ENCODE measurements around the gene IER3.
"Not testable (repeated sequence)": the region's sequence is repeated elsewhere in the genome, so short reads cannot be mapped to it uniquely, and the experiment has no call there.

IER3 gene

DNA sequence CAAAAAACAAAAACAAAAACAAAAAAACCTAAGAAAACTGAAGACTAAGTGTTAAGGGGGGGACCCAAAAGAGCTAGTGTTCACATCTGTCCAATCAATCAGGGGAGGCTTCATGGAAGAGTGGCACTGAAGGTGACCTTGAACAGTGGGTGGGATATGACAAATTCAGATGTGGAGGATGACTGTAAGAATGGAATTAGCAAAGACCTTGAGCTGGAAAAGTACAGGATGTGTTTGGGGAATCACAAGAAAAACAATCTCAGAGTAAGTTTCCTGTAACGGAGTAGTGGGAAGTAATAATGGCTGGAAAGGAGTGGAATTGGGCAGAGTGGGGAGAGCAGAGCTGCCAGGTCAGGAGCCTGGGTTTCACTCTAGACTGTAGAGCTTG, 2.9 kb upstream of the IER3 start:
- DNase-seq: no peak

DNA sequence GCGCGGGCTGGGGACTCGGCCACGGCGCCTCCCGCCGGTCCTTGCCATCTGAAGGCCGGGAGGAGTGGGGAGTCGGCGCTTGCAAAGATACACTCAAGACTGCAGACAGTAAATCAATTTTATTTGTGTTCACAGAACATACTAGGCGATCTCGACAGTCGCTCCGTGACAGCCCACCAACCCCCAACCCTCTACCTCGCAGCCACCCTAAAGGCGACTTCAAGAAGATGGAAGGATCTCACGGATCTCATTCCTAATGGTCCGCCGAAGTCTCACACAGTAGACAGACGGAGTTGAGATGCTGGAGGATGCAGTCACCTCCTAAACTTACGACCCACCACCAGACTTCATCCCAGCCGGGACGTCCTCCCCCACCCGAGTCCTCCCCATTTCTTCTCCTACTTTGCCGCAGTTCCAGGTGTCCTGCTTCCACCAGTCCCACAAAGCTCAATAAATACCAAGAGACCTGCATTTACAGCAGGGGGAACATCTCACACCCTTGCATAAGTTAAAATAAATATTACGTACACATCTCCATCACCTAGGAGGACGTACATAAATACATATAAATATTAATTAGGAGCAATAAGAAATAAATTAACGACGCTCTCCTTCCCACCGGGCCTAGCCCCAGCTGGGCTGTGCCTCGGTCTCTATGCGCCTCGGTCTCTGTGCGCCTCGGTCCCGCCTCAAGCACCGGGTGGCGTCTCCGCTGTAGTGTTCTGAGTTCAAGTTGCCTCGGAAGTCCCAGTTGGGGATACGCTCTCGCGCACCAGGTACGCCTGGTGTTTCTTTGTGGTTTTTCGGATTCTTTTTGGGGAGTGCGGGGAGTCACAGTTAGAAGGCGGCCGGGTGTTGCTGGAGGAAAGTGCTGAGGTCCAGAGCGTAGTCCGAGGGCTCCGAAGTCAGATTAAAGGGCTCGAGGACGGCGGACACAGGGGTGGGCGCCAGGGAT, 971 bp downstream of the IER3 start:
- peak; percentile 58 for DNase-seq

DNA sequence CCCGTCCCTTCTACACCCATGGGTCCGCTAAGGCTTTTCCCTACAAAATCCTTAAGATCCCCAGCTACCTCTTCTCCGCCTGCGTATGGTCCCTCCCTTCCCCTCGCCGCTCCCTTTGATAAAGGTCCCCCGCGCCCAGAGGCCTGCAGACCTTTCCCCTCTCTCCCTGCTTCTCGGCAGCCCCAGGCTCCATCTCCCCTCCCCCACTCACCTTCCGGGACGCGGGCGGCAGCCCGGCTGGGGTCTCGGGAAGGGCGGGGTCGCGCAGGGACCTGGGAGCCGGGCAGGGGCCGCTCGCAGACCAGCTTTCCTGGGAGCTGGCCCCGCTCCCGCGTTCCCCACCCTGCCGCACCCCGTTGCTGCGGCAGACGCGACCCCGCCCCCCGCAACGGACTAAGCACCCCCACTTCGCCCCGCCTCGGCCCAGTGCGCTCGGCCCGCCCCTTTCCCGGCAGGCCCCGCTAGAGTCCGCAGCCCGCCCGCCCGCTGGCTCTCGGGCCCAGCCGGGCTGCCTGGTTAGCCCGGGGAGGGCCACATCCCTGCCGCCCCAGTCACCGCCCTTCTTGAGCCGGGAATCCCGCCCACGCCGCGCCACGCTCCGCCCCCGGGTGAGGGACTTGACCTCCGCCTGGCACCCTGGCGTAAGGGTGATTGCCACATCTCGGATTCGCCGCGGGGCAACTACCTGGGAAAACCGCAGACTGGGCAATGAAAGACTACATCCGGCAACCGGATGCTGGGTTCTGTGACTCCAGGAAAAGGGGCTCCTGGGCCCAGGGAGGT, 1.8 kb downstream of the IER3 start, which contains the start of gene FLOT1:
TSS of gene FLOT1 (minus strand) at position 372 of the 783 bp plus-strand sequence. CDS start 498 bp downstream, outside the sequence.
- peak; percentile 88 for DNase-seq

DNA sequence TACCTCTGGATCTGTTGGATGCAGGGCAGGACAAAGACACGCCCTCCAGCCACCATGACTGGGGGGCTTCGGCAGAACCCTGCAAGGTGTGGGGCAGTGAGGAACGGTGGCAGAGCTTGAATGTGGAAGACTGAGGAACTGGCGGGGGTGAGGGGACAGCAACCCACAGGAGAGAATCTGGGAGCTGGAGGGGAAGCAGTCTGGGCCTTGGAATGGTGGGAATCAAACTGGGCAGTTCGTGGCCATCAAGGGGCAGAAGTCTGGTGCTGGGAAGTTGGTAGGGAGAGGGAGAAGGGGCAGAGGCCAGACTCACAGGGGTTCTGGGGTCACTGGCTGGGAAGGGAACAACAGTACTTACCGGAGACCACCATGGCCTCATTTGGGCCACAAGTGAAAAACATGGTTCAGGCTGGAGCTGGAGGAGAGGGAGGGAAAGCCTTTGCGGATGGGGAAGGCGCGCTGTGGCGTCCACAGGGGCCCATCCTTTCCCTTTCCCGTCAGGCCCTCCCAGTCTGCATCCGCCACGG, 2.5 kb downstream of the IER3 start:
- no peak for DNase-seq

DNA sequence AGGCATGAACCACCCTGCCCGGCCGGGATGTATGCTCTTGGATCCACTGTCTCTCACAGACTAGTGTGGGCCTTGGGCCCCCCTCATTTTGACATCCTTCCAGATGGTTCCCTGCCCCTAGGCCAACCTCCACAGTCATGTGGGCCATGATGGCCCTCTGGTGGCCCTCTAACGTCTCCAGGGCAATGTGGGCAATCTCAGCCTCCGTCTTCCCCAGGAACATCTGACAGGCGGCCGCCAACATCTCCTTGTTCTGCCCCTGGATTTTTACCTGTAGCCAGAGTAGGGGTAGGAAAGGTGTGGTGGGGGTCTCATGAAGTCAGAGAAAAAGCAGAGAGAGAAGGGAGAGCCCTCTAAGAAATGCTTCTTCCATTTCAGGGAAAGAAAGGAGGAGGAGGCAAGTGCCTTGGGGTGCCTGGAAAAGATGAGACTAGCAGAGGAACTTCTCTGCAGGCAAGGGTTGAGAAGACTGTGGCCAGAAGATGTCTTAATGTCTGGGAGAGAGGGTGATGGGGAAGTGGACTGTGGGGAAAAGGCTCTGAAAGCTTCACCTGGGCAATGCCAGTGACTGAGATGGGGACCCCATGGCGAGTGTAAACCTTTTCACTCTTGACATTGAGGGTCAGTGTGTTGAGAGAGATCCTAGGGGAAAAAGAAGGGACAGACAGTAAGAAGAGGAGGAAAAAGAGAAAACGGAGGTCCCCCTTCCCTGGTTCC, 3.1 kb downstream of the IER3 start:
- DNase-seq: no peak

DNA sequence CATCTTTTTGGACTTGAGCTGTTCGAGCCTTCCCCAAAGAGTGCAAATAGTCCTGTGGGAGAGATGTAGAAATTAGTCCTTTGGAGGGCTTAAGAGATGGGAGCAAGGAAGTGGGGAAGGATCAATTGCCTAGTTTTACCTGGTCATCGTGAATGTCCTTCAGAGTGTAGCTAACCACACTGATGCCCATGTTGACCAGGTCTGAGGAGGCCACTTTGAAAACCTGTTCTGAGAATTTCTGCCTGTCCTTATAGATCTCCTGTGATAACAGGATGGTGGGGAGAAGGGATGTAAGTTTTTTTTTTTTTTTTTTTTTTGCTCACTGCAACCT, 3.8 kb downstream of the IER3 start:
- DNase-seq: no peak

DNA sequence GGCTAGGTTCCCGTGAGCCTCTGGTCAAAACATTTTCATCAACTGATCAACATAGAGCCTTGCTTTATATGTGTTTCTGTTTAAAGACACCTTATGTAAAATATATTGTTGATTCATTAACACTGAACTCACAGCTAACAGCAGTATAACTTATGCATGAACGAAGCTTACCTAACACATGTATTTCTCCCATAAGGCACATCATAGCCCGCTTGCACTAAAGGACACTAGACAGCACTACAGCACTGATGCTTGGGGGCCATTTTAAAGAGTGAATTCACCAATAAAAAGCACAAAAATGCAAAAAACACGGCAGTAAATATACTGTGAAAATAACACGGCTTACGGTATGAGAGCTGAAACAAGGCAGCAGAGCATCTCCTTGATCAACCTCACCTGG, 5.8 kb downstream of the IER3 start:
- no peak for DNase-seq

DNA sequence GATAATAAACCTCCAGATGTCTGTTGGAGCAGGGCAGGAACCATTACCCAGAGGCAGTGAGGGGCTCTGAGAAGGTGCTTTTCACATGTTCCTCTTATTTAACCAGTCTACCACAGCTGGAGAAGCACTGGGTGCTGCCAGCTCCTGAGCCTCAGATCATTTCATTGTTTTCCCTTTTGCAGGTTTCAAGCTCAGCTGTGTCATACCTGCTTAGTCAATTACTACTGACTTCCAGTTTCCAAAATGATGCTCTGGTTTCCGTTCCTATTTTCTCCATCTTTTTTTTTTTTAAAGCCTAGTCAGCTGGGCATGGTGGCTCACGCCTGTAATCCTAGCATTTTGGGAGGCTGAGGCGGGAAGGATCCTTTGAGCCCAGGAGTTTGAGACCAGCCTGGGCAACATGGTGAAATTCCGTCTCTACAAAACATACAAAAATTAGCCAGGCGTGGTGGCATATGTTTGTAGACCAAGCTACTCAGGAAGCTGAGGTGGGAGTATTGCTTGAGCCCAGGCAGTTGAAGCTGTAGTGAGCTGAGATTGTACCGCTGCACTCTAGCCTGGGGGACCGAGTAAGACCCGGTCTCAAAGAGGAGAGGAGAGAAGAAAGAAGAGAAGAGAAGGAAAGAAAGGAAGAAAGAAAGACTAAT, 8.6 kb downstream of the IER3 start:
- no peak for DNase-seq

DNA sequence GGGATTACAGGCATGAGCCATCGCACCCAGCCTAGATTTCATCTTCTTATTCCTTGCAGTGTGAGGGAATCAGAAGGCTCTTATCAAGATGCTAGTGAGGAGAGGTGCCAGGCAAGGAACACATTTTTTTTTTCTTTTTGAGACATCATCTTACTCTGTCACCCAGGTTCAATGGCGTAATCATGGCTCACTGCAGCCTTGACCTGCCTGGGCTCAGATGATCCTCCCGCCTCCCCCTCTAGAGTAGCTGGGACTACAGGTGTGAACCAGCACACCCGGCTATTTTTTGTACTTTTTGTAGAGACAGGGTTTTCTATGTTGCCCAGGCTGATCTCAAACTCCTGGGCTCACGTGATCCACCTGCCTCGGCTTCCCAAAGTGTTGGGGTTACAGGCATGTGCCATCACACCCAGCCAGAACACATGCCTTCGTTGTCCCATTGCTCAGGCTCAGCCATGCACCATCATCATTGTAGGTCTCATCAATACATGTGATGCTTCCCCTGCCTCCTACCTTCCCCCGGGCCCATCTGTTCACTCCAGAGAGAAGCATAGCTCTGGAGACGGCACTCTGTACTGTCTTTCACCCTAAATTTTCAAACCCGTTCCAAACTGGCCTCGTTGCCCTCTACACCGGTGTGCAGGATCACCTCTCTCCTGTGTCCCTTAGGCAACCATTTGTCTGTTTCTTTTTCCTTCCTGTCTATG, 12.0 kb downstream of the IER3 start:
- DNase-seq: no peak

DNA sequence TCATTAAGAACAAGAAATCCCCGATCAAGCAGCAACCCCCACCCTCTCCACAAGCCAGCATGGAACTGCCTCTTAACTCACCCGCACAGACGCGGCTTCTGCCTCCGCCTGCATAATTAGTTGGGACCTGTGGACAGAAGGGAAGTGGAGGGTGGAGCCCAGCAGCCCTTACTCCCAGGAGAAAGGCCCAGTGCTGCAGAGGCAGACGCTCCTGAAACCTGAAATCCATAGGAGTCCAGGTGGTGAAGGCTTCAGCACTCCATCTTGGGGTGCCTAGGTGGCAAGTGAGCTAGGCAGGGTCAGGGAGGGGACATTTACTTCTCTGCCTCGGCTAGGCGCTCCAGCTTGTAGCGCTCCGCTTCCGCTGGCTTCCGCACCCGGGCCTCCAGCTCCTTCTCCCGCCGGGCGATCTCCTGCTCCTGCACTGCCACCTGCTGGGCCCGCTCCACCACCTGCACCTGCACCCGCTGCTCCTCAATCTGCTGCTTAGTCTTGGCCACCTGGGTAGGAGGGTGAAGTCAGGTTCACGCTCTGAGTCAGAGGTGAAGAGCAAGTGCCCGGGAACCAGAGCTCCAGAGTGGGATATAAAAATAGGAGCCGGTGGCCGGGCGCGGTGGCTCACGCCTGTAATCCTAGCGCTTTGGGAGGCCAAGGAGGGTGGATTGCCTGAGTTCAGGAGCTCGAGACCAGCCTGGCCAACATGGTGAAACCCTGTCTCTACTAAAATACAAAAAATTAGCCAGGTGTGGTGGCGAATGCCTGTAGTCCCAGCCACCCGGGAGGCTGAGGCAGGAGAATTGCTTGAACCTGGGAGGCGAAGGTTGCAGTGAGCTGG, 13.5 kb downstream of the IER3 start:
- DNase-seq: peak; percentile 93

DNA sequence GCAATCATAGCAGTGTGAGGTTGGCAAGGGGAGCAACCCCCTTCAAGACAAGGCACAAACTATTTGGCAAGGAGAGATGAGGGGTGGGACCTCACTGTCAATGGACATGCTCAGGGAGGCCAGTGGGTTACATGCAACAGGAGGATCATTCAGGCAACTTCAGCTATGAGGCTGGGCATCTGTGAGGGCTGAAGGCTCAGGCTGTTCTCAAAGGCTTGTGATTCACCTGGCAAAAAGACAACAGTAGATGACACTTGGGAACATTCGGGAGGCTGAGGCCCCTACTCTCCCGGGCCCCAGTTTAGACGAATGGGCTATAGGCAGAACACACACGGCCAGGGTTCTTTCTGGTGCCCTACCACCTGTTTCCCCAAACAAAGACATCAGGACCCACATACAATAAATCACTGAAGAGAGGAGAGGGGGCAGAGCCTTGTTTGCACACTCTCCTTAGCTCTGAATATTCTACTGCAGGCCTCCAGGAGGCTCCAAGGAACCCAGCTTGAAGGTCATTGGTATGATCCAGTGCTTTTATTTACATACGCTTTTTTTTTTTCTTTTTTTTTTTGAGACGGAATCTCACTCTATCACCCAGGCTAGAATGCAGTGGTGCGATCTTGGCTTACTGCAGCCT, 16.3 kb downstream of the IER3 start:
- no peak for DNase-seq

DNA sequence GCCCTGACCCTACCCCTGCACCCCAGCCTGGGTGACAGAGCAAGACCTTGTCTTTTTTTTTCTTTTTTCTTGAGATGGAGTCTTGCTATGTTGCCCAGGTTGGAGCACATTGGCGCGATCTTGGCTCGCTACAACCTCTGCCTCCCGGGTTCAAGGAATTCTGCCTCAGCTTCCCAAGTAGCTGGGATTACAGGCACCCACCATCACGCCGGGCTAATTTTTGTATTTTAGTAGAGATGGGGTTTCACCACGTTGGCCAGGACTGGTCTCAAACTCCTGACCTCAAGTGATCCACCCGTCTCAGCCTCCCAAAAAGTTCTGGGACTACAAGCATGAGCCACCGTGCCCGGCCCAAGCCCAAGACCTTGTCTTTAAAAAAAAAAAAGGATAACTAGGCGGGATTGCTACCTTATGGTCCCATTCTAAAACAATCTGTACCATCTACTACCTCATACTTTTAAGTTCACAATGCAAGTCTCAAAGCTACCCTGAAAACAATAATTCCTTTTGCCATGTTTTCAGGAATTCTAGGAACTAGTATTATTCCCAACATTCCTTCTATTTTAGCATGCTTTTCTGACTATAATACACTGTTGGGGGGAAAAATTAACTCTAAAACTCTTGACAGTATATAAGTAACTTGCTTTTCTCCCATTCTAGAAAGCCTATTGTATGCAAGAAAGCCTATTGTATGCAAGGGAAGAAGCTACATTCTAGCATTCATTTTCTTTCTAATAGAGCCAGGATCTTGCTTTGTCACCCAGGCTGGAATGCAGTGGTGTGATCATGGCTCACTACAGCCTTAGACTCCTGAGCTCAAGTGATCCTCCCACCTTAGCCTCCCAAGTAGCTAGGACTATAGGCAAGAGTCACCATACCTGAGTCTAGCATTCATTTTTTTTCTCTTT, 17.6 kb downstream of the IER3 start:
- no peak for DNase-seq

DNA sequence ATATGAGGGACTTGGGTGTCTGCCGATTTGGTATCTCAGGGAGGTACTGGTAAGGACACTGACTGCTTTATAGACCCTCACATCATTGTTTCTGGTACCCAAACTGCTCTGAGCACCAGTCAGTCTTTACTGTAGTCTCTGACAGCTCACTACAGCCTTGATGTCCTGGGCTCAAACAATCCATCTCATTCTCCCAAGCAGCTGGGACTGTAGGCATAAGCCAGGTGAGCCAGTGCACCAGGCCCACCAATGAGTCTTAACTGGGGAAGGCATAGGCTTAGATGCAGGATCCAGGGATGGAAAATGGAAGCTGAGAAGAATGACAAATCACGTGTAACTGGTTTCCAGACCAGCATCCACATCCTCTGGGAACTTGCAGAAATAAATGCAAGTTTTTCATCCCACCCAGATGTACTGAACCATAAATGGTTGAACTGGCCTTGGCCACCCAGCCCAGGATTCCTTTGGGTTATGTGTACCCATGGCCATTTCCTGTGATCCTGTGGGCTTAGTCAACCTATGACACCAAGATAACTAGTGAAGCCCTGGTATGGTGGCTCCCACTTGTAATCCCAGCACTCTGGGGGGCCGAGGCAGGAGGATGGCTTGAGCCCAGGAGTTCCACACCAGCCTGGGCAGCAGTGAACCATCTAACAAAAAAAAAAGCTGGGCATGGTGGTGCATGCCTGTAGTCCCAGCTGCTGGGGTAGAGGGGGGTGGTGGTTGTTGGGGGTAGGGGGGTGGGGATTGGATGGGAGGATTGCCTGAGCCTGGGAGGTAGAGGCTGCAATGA, 18.4 kb downstream of the IER3 start:
- no peak for DNase-seq

DNA sequence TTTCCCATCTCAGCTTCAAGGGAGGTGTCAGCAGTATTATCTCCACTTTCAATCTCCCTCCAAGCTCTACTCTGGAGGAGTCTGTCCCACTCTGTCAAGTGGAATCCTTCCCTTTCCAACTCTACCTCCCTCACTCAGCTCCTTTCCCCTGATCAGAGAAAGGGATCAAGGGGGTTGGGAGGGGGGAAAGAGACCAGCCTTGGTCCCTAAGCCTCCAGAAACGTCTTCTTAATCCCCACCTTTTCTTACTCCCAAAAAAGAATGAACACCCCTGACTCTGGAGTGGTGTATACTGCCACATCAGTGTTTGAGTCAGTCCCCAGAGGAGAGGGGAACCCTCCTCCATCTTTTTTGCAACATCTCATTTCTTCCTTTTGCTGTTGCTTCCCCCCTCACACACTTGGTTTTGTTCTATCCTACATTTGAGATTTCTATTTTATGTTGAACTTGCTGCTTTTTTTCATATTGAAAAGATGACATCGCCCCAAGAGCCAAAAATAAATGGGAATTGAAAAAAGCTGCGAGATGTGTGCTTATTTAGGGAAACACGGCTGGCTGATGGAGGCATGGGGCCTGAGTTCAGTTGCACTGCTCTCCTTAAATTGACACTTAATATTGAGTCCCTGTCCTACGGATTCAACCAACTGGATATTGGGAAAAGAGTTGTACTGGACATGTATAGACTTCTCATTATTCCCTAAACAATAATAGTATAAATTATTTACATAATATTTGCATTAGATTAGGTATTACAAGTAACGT, 19.3 kb downstream of the IER3 start:
- no peak for DNase-seq

DNA sequence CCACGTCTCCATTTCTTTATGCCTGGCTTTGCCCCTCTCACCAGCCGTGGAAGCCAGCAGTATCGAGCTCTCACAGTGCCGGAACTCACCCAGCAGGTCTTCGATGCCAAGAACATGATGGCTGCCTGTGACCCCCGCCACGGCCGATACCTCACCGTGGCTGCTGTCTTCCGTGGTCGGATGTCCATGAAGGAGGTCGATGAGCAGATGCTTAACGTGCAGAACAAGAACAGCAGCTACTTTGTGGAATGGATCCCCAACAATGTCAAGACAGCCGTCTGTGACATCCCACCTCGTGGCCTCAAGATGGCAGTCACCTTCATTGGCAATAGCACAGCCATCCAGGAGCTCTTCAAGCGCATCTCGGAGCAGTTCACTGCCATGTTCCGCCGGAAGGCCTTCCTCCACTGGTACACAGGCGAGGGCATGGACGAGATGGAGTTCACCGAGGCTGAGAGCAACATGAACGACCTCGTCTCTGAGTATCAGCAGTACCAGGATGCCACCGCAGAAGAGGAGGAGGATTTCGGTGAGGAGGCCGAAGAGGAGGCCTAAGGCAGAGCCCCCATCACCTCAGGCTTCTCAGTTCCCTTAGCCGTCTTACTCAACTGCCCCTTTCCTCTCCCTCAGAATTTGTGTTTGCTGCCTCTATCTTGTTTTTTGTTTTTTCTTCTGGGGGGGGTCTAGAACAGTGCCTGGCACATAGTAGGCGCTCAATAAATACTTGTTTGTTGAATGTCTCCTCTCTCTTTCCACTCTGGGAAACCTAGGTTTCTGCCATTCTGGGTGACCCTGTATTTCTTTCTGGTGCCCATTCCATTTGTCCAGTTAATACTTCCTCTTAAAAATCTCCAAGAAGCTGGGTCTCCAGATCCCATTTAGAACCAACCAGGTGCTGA, 20.3 kb downstream of the IER3 start:
- not testable (repeated sequence) for DNase-seq

DNA sequence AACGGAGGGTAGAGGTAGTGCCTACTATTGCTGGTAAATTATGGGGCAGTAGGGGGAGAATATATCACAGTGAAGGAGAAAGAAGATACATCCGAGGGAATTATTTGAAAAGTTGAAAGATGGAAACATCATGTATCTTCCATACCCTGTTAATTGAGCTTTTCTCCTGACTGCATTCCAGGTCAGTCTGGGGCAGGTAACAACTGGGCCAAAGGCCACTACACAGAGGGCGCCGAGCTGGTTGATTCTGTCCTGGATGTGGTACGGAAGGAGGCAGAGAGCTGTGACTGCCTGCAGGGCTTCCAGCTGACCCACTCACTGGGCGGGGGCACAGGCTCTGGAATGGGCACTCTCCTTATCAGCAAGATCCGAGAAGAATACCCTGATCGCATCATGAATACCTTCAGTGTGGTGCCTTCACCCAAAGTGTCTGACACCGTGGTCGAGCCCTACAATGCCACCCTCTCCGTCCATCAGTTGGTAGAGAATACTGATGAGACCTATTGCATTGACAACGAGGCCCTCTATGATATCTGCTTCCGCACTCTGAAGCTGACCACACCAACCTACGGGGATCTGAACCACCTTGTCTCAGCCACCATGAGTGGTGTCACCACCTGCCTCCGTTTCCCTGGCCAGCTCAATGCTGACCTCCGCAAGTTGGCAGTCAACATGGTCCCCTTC, 21.0 kb downstream of the IER3 start:
- not testable (repeated sequence) for DNase-seq
